WTC11 (cell line): Measurements from ENCODE around the gene KDM4B. TPM values are rescaled to one million over a fixed set of nuclear protein-coding genes. Genes with fewer than 3 reads are reported as not detected.

Experiments used
- ATAC-seq: fragments of 200-7000 bp; cut with Tn5 transposase; 2 replicates; pipeline ENCODE4 v1.10.0; 2021; ENCODE audit warnings: mild to moderate bottlenecking, moderate library complexity
- CTCF ChIA-PET: fragments of 300-600 bp; sonication (Branson Sonifier 250); formaldehyde crosslinking; loops from one replicate; lab custom pipeline; 2021; ENCODE audit warnings: antibody characterized with exemption; lab: Charles Lee
- POLR2A ChIA-PET: fragments of 350-600 bp; sonication (Branson Sonifier 250); formaldehyde crosslinking; loops from one replicate; lab custom pipeline; 2021; ENCODE audit warnings: antibody characterized with exemption; lab: Charles Lee
- DNase-seq: peaks from one replicate; pipeline ENCODE4 v3.0.0; 2021; ENCODE audit warnings: low spot score
- H3K27ac Mint-ChIP-seq: 2 replicates; pipeline ENCODE4 v1.8.0; 2021; ENCODE audit warnings: mixed read lengths
- H3K27me3 Mint-ChIP-seq: 2 replicates; pipeline ENCODE4 v1.8.0; 2021; ENCODE audit warnings: low read depth, mild to moderate bottlenecking, moderate library complexity, mixed read lengths
- H3K36me3 Mint-ChIP-seq: 2 replicates; pipeline ENCODE4 v1.8.0; 2021; ENCODE audit warnings: mixed read lengths
- H3K4me1 Mint-ChIP-seq: 2 replicates; pipeline ENCODE4 v1.8.0; 2022; ENCODE audit warnings: mixed read lengths
- H3K4me3 Mint-ChIP-seq: 2 replicates; pipeline ENCODE4 v1.8.0; 2021; ENCODE audit warnings: mild to moderate bottlenecking, moderate library complexity, mixed read lengths
- H3K9me3 Mint-ChIP-seq: 2 replicates; pipeline ENCODE4 v1.8.0; 2021; ENCODE audit warnings: mixed read lengths
- ATF1 ChIP-seq: sonication (generic); formaldehyde crosslinking; IDR thresholded peaks from 2 replicates; pipeline ENCODE4 v1.8.1; 2023; ENCODE audit warnings: mild to moderate bottlenecking, moderate library complexity, missing genetic modification reagents
- CREM ChIP-seq: sonication (generic); formaldehyde crosslinking; IDR thresholded peaks from 2 replicates; pipeline ENCODE4 v1.8.1; 2022; ENCODE audit warnings: mild to moderate bottlenecking, missing genetic modification reagents, moderate library complexity
- GTF2I ChIP-seq: fragments of 250-450 bp; sonication (Bioruptor Pico); conservative IDR thresholded peaks from 2 replicates; pipeline ENCODE4 v1.4.0; 2021; ENCODE audit warnings: mild to moderate bottlenecking
- IRF2 ChIP-seq: sonication (generic); formaldehyde crosslinking; IDR thresholded peaks from 2 replicates; pipeline ENCODE4 v1.8.0; 2022; ENCODE audit warnings: low read depth, missing genetic modification reagents, borderline replicate concordance
- NFATC4 ChIP-seq: fragments of 250-450 bp; sonication (Bioruptor Pico); IDR thresholded peaks from 2 replicates; pipeline ENCODE4 v1.9.0; 2021; ENCODE audit warnings: mild to moderate bottlenecking
- NFE2L1 ChIP-seq: sonication (generic); formaldehyde crosslinking; IDR thresholded peaks from 2 replicates; pipeline ENCODE4 v1.8.1; 2023; ENCODE audit warnings: missing genetic modification reagents
- PRRX2 ChIP-seq: fragments of 250-450 bp; sonication (Bioruptor Pico); IDR thresholded peaks from 2 replicates; pipeline ENCODE4 v1.8.0; 2021; ENCODE audit warnings: mild to moderate bottlenecking
- RELA ChIP-seq: sonication (generic); formaldehyde crosslinking; IDR thresholded peaks from 2 replicates; pipeline ENCODE4 v1.8.1; 2022; ENCODE audit warnings: missing genetic modification reagents, mild to moderate bottlenecking, borderline replicate concordance
- SMAD3 ChIP-seq: sonication (generic); formaldehyde crosslinking; IDR thresholded peaks from 2 replicates; pipeline ENCODE4 v1.8.0; 2022; ENCODE audit warnings: missing genetic modification reagents, mild to moderate bottlenecking, borderline replicate concordance
- SMAD4 ChIP-seq: sonication (generic); formaldehyde crosslinking; IDR thresholded peaks from 2 replicates; pipeline ENCODE4 v1.8.0; 2022; ENCODE audit warnings: mild to moderate bottlenecking, missing genetic modification reagents
- TEAD1 ChIP-seq: sonication (generic); formaldehyde crosslinking; IDR thresholded peaks from 2 replicates; pipeline ENCODE4 v1.8.0; 2022; ENCODE audit warnings: mild to moderate bottlenecking, missing genetic modification reagents
- ZBTB21 ChIP-seq: sonication (generic); formaldehyde crosslinking; IDR thresholded peaks from 2 replicates; pipeline ENCODE4 v1.8.1; 2023; ENCODE audit warnings: mild to moderate bottlenecking, missing genetic modification reagents, borderline replicate concordance
- ZNF138 ChIP-seq: sonication (generic); formaldehyde crosslinking; conservative IDR thresholded peaks from 2 replicates; pipeline ENCODE4 v1.8.1; 2022; ENCODE audit warnings: mild to moderate bottlenecking, moderate library complexity, missing genetic modification reagents
- ZNF232 ChIP-seq: sonication (generic); formaldehyde crosslinking; IDR thresholded peaks from 2 replicates; pipeline ENCODE4 v1.8.0; 2022; ENCODE audit warnings: mild to moderate bottlenecking, missing genetic modification reagents
- ZNF423 ChIP-seq: fragments of 250-450 bp; sonication (Bioruptor Pico); IDR thresholded peaks from 2 replicates; pipeline ENCODE4 v2.1.2; 2022; ENCODE audit warnings: mild to moderate bottlenecking, moderate library complexity
- total RNA-seq: library from RNA; stranded (reverse); gene quantifications from 3 replicates; pipeline ENCODE4 v1.2.3, GENCODE V29; 2021
- TF ChIP-seq, protein P1 (sequence below): sonication (generic); formaldehyde crosslinking; IDR thresholded peaks from 2 replicates; pipeline ENCODE4 v1.8.0; 2023; ENCODE audit warnings: mild to moderate bottlenecking, missing genetic modification reagents
- TF ChIP-seq, protein P2 (sequence below): sonication (generic); formaldehyde crosslinking; IDR thresholded peaks from 2 replicates; pipeline ENCODE4 v1.8.1; 2022; ENCODE audit warnings: mild to moderate bottlenecking, moderate library complexity, missing genetic modification reagents
- TF ChIP-seq, protein P3 (sequence below): sonication (generic); formaldehyde crosslinking; IDR thresholded peaks from 2 replicates; pipeline ENCODE4 v1.8.1; 2023; ENCODE audit warnings: mild to moderate bottlenecking, missing genetic modification reagents, borderline replicate concordance

Gene KDM4B
- total RNA-seq, 1 experiment from 2014 or later = 43.2 TPM

DNA sequence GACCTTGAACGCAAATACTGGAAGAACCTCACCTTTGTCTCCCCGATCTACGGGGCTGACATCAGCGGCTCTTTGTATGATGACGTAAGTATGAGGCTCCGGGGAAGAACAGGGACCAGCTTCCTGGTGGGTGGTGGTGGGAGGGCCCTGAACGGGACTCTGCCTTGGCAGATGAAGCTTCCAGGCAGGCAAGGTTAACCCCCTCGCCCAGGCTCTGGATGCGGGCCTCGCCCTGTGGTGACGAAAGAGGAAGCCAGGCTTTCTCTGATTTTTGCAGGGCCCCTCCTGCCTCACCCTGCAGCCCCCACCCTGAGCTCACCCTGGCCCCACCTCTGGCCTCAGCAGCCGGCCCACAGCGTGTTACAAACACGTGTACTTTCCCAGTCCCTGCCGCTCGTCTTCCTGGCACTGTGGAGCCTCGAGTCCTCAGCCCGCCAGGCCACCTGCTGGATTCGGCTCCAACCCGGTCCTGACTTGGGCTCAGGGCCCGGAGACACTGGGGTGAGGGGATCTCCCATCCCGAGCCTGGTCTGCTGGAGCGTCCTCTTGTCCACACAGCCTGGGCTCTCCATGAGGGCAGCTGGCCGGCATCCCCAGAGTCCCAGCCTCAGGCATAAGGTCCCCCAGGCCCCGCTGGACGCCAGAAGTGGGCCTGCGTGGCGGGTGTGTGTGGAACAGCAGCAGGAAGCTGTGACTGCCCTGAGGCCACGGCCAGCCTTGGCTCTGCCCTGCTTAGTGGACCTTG lies 72.4 kb downstream of the KDM4B start:
- Mint-ChIP-seq H3K9me3 (no peaks in the 10 kb centered on the region), H3K4me1 (no peaks in the 10 kb centered on the region), H3K4me3 (no peak overlapping the region), H3K36me3 (peaks cover 3% of the 10 kb centered on the region), H3K27me3 (no peaks in the 10 kb centered on the region), H3K27ac (no peak overlapping the region)
- POLR2A ChIA-PET = no interaction called here
- CTCF ChIA-PET = interaction anchor here (0.5 to 2.7 kb wide), 4 partner anchors 10 to 339 kb away, joined by 3 to 11 read pairs (median 4); no protein-coding TSS in a partner anchor
- ATAC-seq = no peak
- TF ChIP-seq IRF2 (CRISPR knock-in tag) (no peak), NFE2L1 (CRISPR knock-in tag) (no peak), CREM (no peak), PRRX2 (CRISPR knock-in tag) (no peak), GTF2I (no peak), ZNF423 (CRISPR knock-in tag) (no peak), ZNF138 (CRISPR knock-in tag) (no peak), SMAD4 (CRISPR knock-in tag) (no peak), ATF1 (CRISPR knock-in tag) (no peak), RELA (CRISPR knock-in tag) (no peak), NFATC4 (CRISPR knock-in tag) (no peak), SMAD3 (CRISPR knock-in tag) (no peak)
- TF ChIP-seq, protein P1, sequence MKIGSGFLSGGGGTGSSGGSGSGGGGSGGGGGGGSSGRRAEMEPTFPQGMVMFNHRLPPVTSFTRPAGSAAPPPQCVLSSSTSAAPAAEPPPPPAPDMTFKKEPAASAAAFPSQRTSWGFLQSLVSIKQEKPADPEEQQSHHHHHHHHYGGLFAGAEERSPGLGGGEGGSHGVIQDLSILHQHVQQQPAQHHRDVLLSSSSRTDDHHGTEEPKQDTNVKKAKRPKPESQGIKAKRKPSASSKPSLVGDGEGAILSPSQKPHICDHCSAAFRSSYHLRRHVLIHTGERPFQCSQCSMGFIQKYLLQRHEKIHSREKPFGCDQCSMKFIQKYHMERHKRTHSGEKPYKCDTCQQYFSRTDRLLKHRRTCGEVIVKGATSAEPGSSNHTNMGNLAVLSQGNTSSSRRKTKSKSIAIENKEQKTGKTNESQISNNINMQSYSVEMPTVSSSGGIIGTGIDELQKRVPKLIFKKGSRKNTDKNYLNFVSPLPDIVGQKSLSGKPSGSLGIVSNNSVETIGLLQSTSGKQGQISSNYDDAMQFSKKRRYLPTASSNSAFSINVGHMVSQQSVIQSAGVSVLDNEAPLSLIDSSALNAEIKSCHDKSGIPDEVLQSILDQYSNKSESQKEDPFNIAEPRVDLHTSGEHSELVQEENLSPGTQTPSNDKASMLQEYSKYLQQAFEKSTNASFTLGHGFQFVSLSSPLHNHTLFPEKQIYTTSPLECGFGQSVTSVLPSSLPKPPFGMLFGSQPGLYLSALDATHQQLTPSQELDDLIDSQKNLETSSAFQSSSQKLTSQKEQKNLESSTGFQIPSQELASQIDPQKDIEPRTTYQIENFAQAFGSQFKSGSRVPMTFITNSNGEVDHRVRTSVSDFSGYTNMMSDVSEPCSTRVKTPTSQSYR (CRISPR knock-in tag) = no peak
- TF ChIP-seq, protein P2, sequence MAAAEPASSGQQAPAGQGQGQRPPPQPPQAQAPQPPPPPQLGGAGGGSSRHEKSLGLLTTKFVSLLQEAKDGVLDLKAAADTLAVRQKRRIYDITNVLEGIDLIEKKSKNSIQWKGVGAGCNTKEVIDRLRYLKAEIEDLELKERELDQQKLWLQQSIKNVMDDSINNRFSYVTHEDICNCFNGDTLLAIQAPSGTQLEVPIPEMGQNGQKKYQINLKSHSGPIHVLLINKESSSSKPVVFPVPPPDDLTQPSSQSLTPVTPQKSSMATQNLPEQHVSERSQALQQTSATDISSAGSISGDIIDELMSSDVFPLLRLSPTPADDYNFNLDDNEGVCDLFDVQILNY (CRISPR knock-in tag) = no peak
- DNase-seq = no peak

GRCh38 chr19:5041913-5042187 lies 72.9 kb downstream of the KDM4B start:
- Mint-ChIP-seq H3K4me1 (no peaks in the 10 kb centered on the region), H3K9me3 (no peaks in the 10 kb centered on the region), H3K4me3 (no peak overlapping the region), H3K36me3 (peaks cover 3% of the 10 kb centered on the region), H3K27me3 (no peaks in the 10 kb centered on the region), H3K27ac (0 out of 2 replicates have a peak overlapping the region, but pooled peaks have one; percentile 80)
- no peak for ATAC-seq
- TF ChIP-seq ZNF232 (no peak), NFATC4 (CRISPR knock-in tag) (no peak), TEAD1 (no peak), ZBTB21 (CRISPR knock-in tag) (no peak)
- TF ChIP-seq, protein P2 (CRISPR knock-in tag) = no peak
- TF ChIP-seq, protein P3, sequence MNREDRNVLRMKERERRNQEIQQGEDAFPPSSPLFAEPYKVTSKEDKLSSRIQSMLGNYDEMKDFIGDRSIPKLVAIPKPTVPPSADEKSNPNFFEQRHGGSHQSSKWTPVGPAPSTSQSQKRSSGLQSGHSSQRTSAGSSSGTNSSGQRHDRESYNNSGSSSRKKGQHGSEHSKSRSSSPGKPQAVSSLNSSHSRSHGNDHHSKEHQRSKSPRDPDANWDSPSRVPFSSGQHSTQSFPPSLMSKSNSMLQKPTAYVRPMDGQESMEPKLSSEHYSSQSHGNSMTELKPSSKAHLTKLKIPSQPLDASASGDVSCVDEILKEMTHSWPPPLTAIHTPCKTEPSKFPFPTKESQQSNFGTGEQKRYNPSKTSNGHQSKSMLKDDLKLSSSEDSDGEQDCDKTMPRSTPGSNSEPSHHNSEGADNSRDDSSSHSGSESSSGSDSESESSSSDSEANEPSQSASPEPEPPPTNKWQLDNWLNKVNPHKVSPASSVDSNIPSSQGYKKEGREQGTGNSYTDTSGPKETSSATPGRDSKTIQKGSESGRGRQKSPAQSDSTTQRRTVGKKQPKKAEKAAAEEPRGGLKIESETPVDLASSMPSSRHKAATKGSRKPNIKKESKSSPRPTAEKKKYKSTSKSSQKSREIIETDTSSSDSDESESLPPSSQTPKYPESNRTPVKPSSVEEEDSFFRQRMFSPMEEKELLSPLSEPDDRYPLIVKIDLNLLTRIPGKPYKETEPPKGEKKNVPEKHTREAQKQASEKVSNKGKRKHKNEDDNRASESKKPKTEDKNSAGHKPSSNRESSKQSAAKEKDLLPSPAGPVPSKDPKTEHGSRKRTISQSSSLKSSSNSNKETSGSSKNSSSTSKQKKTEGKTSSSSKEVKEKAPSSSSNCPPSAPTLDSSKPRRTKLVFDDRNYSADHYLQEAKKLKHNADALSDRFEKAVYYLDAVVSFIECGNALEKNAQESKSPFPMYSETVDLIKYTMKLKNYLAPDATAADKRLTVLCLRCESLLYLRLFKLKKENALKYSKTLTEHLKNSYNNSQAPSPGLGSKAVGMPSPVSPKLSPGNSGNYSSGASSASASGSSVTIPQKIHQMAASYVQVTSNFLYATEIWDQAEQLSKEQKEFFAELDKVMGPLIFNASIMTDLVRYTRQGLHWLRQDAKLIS (CRISPR knock-in tag) = no peak
- CTCF ChIA-PET = interaction anchor here (1.2 to 2.7 kb wide), 3 partner anchors 11 to 232 kb away, joined by 3 to 11 read pairs (median 6); no protein-coding TSS in a partner anchor
- DNase-seq = no peak
- POLR2A ChIA-PET = interaction anchor here (0.6 kb wide), 1 partner anchor 294 kb away, joined by 5 read pairs; no protein-coding TSS in a partner anchor
